GM20000 (cell line): Measurements from ENCODE around the gene ZSCAN1.

Experiments used
- DNase-seq: peaks from one replicate; pipeline ENCODE4 v3.0.0; 2012; ENCODE audit warnings: low spot score
- CTCF ChIP-seq: IDR thresholded peaks from 2 replicates; pipeline ENCODE4 v1.5.1; 2012; ENCODE audit warnings: mild to moderate bottlenecking, control low read depth; ENCODE audit errors: extremely low read depth, missing control alignments

ZSCAN1 gene

GRCh38 chr19:58022283-58022660, 11.6 kb upstream of the ZSCAN1 start:
- TF ChIP-seq CTCF, result no peak
- no peak for DNase-seq

- DNase-seq, result no peak
- TF ChIP-seq CTCF, result no peak
Measured at GRCh38 chr19:58024661-58025060, 9.2 kb upstream of the ZSCAN1 start.

GRCh38 chr19:58034477-58034793, 610 bp downstream of the ZSCAN1 start:
- DNase-seq, result no peak
- TF ChIP-seq CTCF, result no peak

- TF ChIP-seq CTCF, result no peak
- no peak for DNase-seq
Measured at GRCh38 chr19:58035863-58036262, 2.0 kb downstream of the ZSCAN1 start.

- DNase-seq, result no peak
- no peak for TF ChIP-seq CTCF
Measured at GRCh38 chr19:58037927-58038687, 4.3 kb downstream of the ZSCAN1 start.

GRCh38 chr19:58038688-58039204, 4.9 kb downstream of the ZSCAN1 start:
- no peak for TF ChIP-seq CTCF
- no peak for DNase-seq

GRCh38 chr19:58040751-58041525, 7.1 kb downstream of the ZSCAN1 start:
- no peak for DNase-seq
- no peak for TF ChIP-seq CTCF
